ENCODE data around the gene CCDC149.

CCDC149 gene

GRCh38 chr4:24831637-24832036 is 81.2 kb downstream of the CCDC149 start:
- H3K4me3 ChIP-seq, result no peak overlapping the region
- no peak for DNase-seq
- H3K27me3 ChIP-seq, result no peaks in the 10 kb centered on the region
- H3K4me1 ChIP-seq, result no peaks in the 10 kb centered on the region
- H3K27ac ChIP-seq, result no peak overlapping the region
- peaks cover 38 to 64% (median 61%) of the 10 kb centered on the region in 3 donors for H3K36me3 ChIP-seq
- TF ChIP-seq, protein P1, sequence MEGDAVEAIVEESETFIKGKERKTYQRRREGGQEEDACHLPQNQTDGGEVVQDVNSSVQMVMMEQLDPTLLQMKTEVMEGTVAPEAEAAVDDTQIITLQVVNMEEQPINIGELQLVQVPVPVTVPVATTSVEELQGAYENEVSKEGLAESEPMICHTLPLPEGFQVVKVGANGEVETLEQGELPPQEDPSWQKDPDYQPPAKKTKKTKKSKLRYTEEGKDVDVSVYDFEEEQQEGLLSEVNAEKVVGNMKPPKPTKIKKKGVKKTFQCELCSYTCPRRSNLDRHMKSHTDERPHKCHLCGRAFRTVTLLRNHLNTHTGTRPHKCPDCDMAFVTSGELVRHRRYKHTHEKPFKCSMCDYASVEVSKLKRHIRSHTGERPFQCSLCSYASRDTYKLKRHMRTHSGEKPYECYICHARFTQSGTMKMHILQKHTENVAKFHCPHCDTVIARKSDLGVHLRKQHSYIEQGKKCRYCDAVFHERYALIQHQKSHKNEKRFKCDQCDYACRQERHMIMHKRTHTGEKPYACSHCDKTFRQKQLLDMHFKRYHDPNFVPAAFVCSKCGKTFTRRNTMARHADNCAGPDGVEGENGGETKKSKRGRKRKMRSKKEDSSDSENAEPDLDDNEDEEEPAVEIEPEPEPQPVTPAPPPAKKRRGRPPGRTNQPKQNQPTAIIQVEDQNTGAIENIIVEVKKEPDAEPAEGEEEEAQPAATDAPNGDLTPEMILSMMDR (IDR thresholded peaks at IDR 0.05), result no peak
- intact Hi-C loops (cut with DNase I; ENCODE audit: low total_unique reads), result no loop called here
- no peaks in the 10 kb centered on the region for H3K9me3 ChIP-seq

GRCh38 chr4:24824720-24825119 is 88.1 kb downstream of the CCDC149 start:
- no peaks in the 10 kb centered on the region for H3K9me3 ChIP-seq
- intact Hi-C loops (cut with DNase I; ENCODE audit: low total_unique reads), result no loop called here
- no peaks in the 10 kb centered on the region for H3K4me1 ChIP-seq
- H3K36me3 ChIP-seq, result peaks cover 7 to 59% (median 52%) of the 10 kb centered on the region in 3 donors
- H3K27ac ChIP-seq, result no peak overlapping the region
- TF ChIP-seq, protein P1 (IDR thresholded peaks at IDR 0.05), result no peak
- no peak overlapping the region for H3K4me3 ChIP-seq
- H3K27me3 ChIP-seq, result no peaks in the 10 kb centered on the region
- DNase-seq, result no peak

GRCh38 chr4:24820541-24820940 is 92.3 kb downstream of the CCDC149 start:
- H3K36me3 ChIP-seq, result peaks cover 27 to 66% (median 54%) of the 10 kb centered on the region in 3 donors
- H3K4me1 ChIP-seq, result no peaks in the 10 kb centered on the region
- H3K27ac ChIP-seq, result no peak overlapping the region
- no peak for DNase-seq
- no peaks in the 10 kb centered on the region for H3K9me3 ChIP-seq
- H3K4me3 ChIP-seq, result no peak overlapping the region
- intact Hi-C loops (cut with DNase I; ENCODE audit: low total_unique reads), result no loop called here
- TF ChIP-seq, protein P1 (IDR thresholded peaks at IDR 0.05), result no peak
- H3K27me3 ChIP-seq, result no peaks in the 10 kb centered on the region

GRCh38 chr4:24816797-24817196 is 96.0 kb downstream of the CCDC149 start:
- Histone ChIP-seq H3K27me3 (no peaks in the 10 kb centered on the region), H3K36me3 (peaks cover 27 to 61% (median 51%) of the 10 kb centered on the region in 3 donors), H3K4me1 (no peaks in the 10 kb centered on the region), H3K27ac (no peak overlapping the region), H3K9me3 (no peaks in the 10 kb centered on the region), H3K4me3 (no peak overlapping the region)
- intact Hi-C loops (cut with DNase I; ENCODE audit: low total_unique reads), result no loop called here
- TF ChIP-seq, protein P1 (IDR thresholded peaks at IDR 0.05), result no peak
- DNase-seq, result no peak

GRCh38 chr4:24813732-24814131 is 99.1 kb downstream of the CCDC149 start:
- no peak overlapping the region for H3K4me3 ChIP-seq
- peaks cover 15 to 42% (median 35%) of the 10 kb centered on the region in 3 donors for H3K36me3 ChIP-seq
- TF ChIP-seq, protein P1 (IDR thresholded peaks at IDR 0.05), result no peak
- DNase-seq, result no peak
- H3K27me3 ChIP-seq, result no peaks in the 10 kb centered on the region
- no peaks in the 10 kb centered on the region for H3K9me3 ChIP-seq
- peaks cover 0 to 19% (median 0%) of the 10 kb centered on the region in 4 donors for H3K4me1 ChIP-seq
- H3K27ac ChIP-seq, result no peak overlapping the region
- intact Hi-C loops (cut with DNase I; ENCODE audit: low total_unique reads), result no loop called here
